ENCODE results near the gene LRRFIP1.
A peak's percentile ranks its signal among the peaks of the same experiment; 100 is the strongest.

Gene LRRFIP1

DNA sequence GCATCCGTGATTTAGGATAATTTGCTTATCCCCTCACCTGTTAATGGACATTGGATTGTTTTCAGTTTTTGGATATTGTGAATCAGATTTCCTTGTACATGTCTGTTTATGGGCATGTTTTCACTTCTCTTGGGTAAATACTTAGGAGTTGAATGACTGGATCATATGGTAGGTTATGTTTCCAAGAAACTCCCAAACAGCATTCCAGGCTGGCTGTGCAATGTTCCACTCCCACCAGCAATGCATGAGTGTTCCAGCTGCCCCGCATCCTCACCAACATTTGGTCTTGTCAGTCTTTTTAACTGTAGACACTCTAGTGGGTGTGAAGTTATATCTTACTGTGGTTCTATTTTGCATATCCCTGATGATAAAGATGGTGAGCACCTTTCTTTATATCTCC lies 8.9 kb upstream of the LRRFIP1 start:
- no peak for DNase-seq (ENCODE audit: low read depth, low spot score)

DNA sequence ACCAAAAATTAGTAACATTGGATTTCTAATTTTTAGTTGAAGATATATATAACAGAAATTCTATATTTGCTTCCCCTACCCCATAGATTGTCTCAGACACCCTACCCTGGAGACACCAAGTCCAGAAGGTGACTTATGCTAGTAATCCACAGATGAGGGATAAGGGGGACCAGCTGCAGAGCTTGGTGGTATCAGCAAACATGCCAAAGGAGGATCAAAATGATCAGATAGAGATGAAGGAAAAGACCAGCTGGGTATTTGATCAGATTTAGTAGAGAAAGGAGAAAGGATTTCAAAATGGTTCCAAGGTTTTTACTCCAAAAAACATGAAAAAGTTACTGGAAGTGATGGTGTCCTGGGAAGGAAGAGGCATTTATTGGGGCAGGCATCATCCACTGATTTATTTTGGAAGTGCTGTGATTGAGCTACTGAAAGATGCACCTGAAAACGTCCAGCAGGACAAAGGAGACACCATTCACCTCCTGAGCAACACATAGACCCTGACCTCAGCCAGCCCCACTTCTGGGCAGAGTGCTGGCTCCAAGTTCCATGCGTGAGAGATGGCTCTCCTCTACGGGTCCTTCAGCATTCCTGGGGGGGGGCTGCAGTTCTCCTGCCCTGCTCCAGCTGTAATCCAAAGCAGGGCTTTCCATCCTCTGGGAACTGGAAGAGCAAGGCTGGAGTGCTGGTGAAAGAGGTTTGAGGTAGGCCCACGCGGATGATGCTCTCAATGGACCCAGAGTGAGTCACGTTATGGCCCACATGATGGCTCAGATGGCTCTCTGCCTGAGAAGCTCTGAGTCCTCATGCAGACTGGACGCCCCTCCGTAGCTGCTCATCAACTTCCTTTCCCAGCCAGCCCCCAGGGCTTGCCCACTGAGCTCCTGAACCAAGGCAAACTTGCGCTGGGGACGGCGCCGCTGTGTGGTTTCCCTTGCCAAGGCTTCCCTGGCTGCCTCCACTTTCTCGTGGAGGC lies 3.7 kb upstream of the LRRFIP1 start:
- DNase-seq (ENCODE audit: low read depth, low spot score), result peak; percentile 27

DNA sequence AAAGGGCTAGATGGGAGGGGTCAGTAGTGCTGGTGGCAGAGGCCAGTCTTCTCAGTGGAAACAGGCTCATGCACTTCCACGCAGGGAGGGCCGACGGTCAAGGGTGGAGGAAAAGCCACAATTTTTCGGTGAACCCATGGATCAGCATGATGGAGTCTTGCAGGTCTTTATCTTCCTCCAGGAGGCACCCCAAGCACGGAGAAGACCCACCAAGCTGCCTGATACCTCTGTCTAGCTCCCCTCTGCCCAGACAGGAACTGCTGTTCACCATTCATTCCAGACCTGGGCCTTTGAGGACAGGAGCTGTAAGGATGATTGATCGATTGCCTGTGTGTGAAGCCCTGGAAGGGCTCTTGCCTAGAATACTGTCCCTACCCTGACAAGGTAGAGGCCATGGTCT lies 2.8 kb upstream of the LRRFIP1 start:
- no peak for DNase-seq (ENCODE audit: low read depth, low spot score)

DNA sequence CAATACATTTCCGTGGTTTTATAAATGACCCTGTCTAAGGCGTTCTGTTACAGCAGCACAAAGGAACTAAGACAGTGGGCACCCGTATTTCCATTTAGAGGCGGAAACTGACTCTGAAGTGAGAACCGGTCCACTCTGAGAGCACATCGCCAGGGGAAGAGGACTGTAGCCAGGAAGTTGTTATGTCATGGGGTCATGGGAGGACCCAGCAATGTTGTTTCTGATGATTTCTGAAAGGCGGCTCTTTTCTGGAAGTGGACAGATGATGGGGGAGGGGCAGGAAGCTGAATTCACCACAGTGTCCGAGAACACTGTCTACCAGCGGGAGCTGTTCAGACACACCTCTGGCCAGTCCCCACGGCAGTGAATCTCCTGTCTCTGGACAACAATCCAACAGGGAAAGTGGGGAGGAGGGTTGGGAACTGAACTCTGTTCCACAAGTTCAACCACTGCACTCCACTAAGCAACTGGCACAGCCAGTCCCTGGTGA lies 2.1 kb upstream of the LRRFIP1 start:
- DNase-seq (ENCODE audit: low read depth, low spot score), result no peak

- DNase-seq (ENCODE audit: low read depth, low spot score), result no peak
Observed at GRCh38 chr2:237625777-237626176, 1.6 kb upstream of the LRRFIP1 start.

DNA sequence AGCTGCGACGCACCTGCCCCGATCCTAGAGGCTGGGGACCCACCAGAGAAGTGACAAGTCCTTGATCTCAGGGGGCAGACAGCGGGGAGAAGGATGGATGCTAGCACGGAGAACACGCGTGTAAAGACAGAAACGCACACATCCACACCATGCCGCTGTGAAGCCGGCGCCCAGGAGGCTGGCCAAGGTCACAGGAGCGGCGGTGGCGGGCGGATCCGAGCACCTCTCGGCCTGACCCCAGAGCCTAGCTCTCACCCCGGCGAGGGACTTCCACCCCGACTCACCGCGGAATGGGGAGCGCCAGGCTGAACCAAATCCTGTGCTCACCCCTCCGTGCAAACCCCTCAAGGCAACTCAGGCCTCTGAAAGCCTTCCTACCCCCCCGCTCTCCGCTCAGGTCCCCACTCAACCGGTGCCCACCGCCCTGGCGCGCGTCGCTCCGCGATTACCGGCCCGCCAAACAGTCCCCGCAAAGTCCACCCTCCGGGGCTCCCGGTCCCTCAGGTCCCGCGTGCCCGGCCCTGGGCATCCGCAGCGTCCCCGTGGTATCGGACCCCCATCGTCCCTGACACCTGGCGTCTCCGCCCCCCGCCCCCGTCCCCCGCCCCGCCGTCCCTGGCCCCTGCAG lies 460 bp upstream of the LRRFIP1 start:
- DNase-seq (ENCODE audit: low read depth, low spot score), result peak; percentile 14

DNA sequence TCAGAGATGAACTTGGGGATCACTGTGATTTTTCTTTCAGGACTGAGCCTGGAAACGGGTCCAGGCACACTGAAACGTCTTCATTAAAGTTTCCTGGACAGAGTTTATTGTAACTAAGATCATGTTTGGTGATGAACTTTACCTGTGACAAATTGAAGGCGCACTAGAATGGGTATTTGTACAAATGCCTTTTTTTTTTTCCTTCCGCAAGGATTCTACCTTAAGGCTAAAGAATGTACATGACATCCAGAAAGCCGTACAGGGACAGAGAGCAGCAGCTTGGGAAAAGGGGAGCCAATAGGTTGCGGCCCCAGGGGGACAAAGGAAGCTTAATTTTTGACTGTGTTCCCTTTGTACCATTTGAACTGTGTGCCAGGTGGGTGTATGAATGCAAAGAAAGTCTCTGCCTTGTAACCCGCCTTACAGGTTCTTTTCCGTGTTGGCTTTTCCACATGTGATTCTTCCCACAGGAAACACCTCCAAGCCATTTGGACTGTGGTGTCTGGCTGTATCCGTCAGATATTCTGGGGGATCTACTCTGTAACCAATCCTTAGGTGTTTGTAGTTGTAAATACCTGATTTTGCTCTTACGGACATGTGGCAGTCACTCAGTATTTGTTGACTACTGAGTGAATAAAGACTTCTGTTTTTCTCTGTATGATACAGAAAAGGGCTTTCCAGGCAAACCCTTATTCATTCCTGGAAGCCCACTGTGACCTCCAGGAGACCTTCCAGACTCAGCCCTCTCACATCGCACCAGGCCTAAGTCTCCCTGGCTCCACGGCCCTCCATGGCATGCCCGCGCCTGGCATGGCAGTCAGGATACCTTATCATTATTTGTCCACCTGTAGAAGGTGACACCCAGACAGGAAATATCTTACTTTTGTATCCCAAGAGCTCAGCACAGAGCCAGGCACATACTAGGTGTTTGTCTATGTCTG lies 1.1 kb downstream of the LRRFIP1 start:
- DNase-seq (ENCODE audit: low read depth, low spot score), result no peak

- DNase-seq (ENCODE audit: low read depth, low spot score), result no peak
Observed at GRCh38 chr2:237629188-237629534, 1.8 kb downstream of the LRRFIP1 start.

DNA sequence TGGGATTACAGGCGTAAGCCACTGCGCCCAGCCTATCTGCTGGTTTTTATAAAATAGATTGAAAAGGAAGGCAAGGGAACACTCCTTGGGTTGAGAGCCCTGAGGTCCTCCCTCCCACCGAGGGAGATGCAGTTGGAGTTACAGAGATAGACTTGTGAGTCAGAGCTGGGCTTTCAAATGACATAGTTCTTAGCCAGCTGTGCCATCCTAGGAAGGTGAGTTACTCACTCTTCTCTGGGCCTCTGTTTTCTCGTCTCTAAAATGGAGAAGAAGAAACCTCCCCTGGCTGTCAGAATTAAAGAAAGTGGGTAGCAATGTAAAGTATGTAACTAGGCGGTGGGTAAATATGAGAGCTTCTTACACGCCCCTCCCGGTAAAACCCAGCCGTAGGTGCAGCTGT lies 2.4 kb downstream of the LRRFIP1 start:
- no peak for DNase-seq (ENCODE audit: low read depth, low spot score)

- DNase-seq (ENCODE audit: low read depth, low spot score), result peak; percentile 82
Observed at GRCh38 chr2:237630216-237631000, 3.0 kb downstream of the LRRFIP1 start.

- no peak for DNase-seq (ENCODE audit: low read depth, low spot score)
Observed at GRCh38 chr2:237631007-237631785, 3.8 kb downstream of the LRRFIP1 start.

DNA sequence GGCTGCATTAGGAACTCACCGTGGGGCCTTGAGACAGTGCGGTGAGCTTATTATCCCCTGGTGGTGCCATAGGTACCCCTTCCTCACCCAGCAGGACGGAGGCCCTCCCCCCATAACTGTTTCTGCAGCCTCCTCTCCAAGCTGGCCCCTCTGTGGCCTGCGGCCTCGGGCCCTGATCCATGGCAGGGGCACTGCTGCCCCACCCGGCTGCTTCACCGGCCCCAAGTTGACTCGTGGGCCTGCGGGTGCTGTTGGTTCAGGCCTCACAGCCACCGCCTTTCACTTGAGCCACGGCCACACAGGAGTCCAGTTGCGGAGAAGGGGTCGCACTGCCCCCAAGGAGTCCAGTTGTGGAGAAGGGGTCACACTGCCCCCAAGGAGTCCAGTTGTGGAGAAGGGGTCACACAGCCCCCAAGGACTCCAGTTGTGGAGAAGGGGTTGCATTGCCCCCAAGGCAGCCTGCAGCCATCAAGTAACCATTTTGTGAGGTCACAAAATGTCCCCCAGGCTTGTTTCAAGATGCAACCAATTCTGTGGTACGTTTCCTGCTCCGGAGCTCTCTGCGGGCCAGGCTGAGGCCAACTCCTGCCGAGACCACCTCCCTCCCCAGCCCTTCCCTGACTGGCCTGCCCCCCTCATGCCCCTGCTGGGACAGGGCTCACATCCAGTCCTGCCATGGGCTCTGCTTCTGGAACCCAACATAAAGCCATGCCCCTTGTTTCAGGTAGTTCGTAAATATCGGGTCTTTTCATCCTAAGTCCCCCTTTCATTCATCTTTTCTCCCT lies 4.6 kb downstream of the LRRFIP1 start:
- no peak for DNase-seq (ENCODE audit: low read depth, low spot score)

- DNase-seq (ENCODE audit: low read depth, low spot score), result no peak
Observed at GRCh38 chr2:237633061-237633561, 5.7 kb downstream of the LRRFIP1 start.

- DNase-seq (ENCODE audit: low read depth, low spot score), result no peak
Observed at GRCh38 chr2:237636578-237636977, 9.2 kb downstream of the LRRFIP1 start.

DNA sequence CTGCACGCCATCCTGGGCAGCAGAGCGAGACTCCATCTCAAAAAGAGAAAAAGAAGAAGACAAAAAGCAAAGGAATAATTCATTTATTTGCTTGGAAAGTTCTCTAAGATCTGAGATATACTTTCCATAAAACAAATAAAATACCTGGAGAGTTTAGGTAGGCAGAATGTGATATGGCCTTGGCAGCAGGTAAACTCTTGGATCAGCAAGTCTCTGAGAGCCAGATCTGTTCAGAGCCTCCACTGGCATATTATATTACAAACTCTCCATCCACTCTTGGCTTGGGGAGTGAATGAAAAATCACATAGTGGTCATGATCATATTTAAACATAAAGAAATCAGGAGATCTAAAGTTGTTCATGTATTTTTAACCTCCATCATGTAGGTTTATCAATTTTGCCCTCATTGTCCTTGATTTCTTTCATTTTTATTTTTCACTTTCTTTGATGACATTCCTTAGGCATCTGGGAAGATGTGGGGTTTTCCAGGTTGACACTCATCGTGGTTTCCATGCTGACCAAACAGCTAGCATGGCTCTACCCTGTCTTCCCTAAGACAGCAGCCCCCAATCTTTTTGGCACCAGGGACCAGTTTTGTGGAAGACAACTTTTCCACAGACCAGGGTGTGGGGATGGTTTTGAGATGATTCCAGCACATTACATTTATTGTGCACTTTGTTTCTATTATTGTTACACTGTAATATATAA lies 10.2 kb downstream of the LRRFIP1 start:
- DNase-seq (ENCODE audit: low read depth, low spot score), result no peak

DNA sequence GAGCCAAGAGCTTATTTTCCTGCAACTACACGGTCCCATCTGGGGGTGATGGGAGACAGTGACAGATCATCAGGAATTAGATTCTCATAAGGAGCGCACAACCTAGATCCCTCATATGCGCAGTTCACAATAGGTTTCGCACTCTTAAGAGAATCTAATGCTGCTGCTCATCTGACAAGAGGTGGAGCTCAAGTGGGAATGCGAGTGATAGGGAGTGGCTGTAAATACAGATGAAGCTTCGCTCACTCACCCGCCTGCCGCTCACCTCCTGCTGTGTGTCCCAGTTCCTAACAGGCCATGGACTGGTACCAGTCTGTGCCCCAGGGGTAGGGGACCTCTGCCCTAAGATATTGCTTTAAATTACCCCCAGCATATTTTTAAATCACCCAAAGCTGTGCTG lies 10.8 kb downstream of the LRRFIP1 start:
- no peak for DNase-seq (ENCODE audit: low read depth, low spot score)

DNA sequence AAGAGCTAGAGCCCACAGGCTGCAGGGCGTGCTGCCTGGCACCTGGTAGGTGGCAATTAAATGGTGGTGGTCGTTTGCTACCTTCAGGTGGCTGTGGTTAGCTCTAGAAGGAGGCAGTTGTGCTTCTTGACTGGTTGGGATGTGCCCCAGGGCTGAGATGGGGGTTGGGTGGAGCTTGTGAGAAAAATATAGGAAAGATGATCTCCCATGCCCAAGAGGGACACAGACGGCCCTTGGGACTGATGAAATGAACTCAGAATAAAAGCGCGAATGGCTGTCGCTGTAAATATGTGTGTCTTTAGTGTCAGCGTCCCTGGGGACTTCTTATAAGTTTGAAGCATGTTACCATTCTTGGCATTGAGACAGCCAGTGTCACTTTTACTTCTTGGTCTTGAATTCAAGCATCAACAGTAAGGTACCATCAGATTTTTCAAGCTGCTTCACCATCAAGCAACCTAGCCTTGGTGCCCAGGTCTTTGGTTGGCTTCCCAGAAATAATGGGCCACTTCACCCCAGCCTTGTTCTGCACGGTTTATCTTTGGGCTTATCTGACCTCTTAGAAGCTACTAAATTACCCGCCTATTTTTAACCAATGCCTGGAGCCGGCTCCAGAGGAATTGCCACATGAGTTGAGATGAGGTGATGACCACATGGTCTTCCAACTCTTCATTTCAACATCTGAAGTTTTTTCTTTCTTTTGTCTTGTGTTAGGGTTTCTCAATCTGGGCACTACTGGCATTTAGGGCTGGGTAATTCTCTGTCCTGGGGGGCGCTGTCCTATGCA lies 11.9 kb downstream of the LRRFIP1 start:
- DNase-seq (ENCODE audit: low read depth, low spot score), result no peak

DNA sequence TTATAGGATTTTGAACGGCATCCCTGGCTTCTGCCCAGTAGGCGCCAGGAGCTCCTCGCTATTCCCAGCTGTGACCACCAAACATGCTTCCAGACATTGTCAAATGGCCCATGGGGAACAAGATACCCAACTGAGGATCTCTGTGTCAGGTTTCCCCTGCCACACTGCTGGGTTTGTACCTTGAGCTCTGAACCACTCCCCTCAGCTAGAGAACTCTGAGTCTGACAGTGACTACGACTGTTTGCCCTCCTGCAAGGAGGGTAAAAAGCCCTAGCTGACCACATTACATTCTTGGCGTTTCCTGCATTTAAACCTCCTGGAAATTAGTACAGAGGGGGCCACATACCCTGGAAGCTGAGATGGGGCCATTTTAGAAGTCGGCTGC lies 12.4 kb downstream of the LRRFIP1 start:
- no peak for DNase-seq (ENCODE audit: low read depth, low spot score)

Data from ELF-1 (cell line).